K562 (cell line): Measurements from ENCODE around the gene SPINK4. TPM values are rescaled to one million over a fixed set of nuclear protein-coding genes. Genes with fewer than 3 reads are reported as not detected.
A peak's percentile ranks its signal among the peaks of the same experiment; 100 is the strongest.

ENCODE experiments used
- ATAC-seq: fragments of 200-7000 bp; cut with Tn5 transposase; 3 replicates; pipeline ENCODE4 v1.9.1; 2020; ENCODE audit warnings: moderate library complexity
- BruUV-seq: library from RNA; stranded (reverse); fragments of 400-500 nt; replicated peaks from 2 replicates; lab custom pipeline; 2021; lab: Mats Ljungman, UMichigan
- CTCF ChIA-PET: fragments of 300-600 bp; formaldehyde crosslinking; extraction: SDS; loops from one replicate; lab custom pipeline; 2021; ENCODE audit warnings: low intra/inter-chr PET ratio; lab: Yijun Ruan, JAX
- POLR2A ChIA-PET: fragments of 300-600, 350-650 bp; sonication (Branson Sonifier 250); formaldehyde crosslinking; extraction: SDS; loops from one replicate; lab custom pipeline; 2021; ENCODE audit warnings: antibody characterized with exemption, inconsistent platforms; lab: Yijun Ruan, JAX
- DNase-seq, 4 experiments: peaks; one replicate each; pipeline versions ENCODE4 v3.0.0 to v3.0.0-alpha.2; 2011 to 2018; ENCODE audit warnings: low spot score in 3 of 4, mixed read lengths in 3 of 4; ENCODE audit errors: extremely low read depth in 1 of 4
- FAIRE-seq: peaks from 2 replicates; lab custom pipeline; 2011; peaks lifted over from hg19 to GRCh38; lab: Jason Lieb, UNC
- H2AFZ ChIP-seq: 2 replicates; pipeline ENCODE4 v1.6.0; 2011; ENCODE audit warnings: low read depth, low read length, control low read depth, inconsistent platforms
- H3K27ac ChIP-seq: fragments of 200-600 bp; 3 replicates; pipeline ENCODE4 v1.8.0; 2011; ENCODE audit warnings: low read depth, mild to moderate bottlenecking, control low read depth, inconsistent platforms, low read length, moderate library complexity, mixed read lengths; ENCODE audit errors: extremely low read depth
- H3K27me3 ChIP-seq, 2 experiments: fragments of 300-600 bp in 1 of 2; 2 replicates in 1 of 2; 3 replicates in 1 of 2; pipeline versions ENCODE4 v1.6.0 to v1.8.0; 2011; ENCODE audit warnings: inconsistent platforms in 2 of 2, low read length in 2 of 2, mild to moderate bottlenecking in 1 of 2, mixed read lengths in 1 of 2, moderate library complexity in 1 of 2; ENCODE audit not compliant: control insufficient read depth in 2 of 2, insufficient read depth in 2 of 2
- H3K36me3 ChIP-seq: fragments of 300-600 bp; 3 replicates; pipeline ENCODE4 v1.8.0; 2011; ENCODE audit warnings: mild to moderate bottlenecking, low read length, inconsistent platforms; ENCODE audit not compliant: control insufficient read depth, insufficient read depth
- H3K4me1 ChIP-seq, 2 experiments: fragments of 200-600 bp in 1 of 2; replicated peaks in 1 of 2; 2 replicates in 1 of 2; 3 replicates in 1 of 2; pipeline versions ENCODE4 v1.5.1 to v1.8.0; 2011; ENCODE audit warnings: inconsistent platforms in 2 of 2, low read length in 2 of 2, mild to moderate bottlenecking in 1 of 2, mixed read lengths in 1 of 2, moderate library complexity in 1 of 2; ENCODE audit not compliant: control insufficient read depth in 2 of 2, insufficient read depth in 2 of 2
- H3K4me2 ChIP-seq: 2 replicates; pipeline ENCODE4 v1.6.1; 2011; ENCODE audit warnings: low read length, control low read depth, inconsistent platforms, mixed read lengths; ENCODE audit not compliant: insufficient read depth
- H3K4me3 ChIP-seq: fragments of 200-600 bp; sonication (generic), shearing (Covaris generic); 2 replicates; pipeline ENCODE4 v1.5.1; 2016; ENCODE audit warnings: control low read depth, inconsistent platforms
- H3K79me2 ChIP-seq: fragments of 200-600 bp; 3 replicates; pipeline ENCODE4 v1.8.0; 2011; ENCODE audit warnings: low read length, inconsistent platforms; ENCODE audit not compliant: control insufficient read depth, insufficient read depth
- H3K9ac ChIP-seq, 2 experiments: 2 replicates each; pipeline versions ENCODE4 v1.6.0 to v1.6.1; 2011; ENCODE audit warnings: low read depth in 2 of 2, low read length in 2 of 2, control low read depth in 1 of 2, inconsistent platforms in 1 of 2, mild to moderate bottlenecking in 1 of 2, mixed read lengths in 1 of 2; ENCODE audit not compliant: insufficient read depth in 1 of 2
- H3K9me1 ChIP-seq: one replicate; pipeline ENCODE4 v1.6.0; 2011; ENCODE audit warnings: inconsistent platforms, mild to moderate bottlenecking, low read length, moderate library complexity; ENCODE audit not compliant: control insufficient read depth, insufficient read depth
- H3K9me3 ChIP-seq: replicated peaks from 2 replicates; pipeline ENCODE4 v1.5.1; 2011; ENCODE audit warnings: low read depth, low read length, inconsistent platforms; ENCODE audit not compliant: control insufficient read depth, insufficient read depth
- H4K20me1 ChIP-seq: replicated peaks from 2 replicates; pipeline ENCODE4 v1.6.1; 2011; ENCODE audit warnings: low read length, inconsistent platforms, mixed read lengths; ENCODE audit not compliant: control insufficient read depth, insufficient read depth
- FOXA3 ChIP-seq, 2 experiments: fragments of 450-650 bp in 1 of 2; sonication (generic) in 1 of 2; formaldehyde crosslinking; IDR thresholded peaks in 1 of 2; conservative IDR thresholded peaks in 1 of 2; 2 replicates each; pipeline versions ENCODE4 v1.4.0 to v1.8.0; 2020 to 2022; ENCODE audit warnings: mild to moderate bottlenecking in 2 of 2, missing genetic modification reagents in 1 of 2
- IRF2 ChIP-seq: sonication (generic); formaldehyde crosslinking; IDR thresholded peaks from 2 replicates; pipeline ENCODE4 v1.8.1; 2022; ENCODE audit warnings: mild to moderate bottlenecking, missing genetic modification reagents
- KLF13 ChIP-seq: fragments of 450-650 bp; IDR thresholded peaks from 2 replicates; pipeline ENCODE4 v1.6.1; 2016; ENCODE audit warnings: missing genetic modification characterization, low read depth, mild to moderate bottlenecking, missing compliant biosample characterization, moderate library complexity, borderline replicate concordance
- LEF1 ChIP-seq: fragments of 450-650 bp; IDR thresholded peaks from 2 replicates; pipeline ENCODE4 v1.6.1; 2016; ENCODE audit warnings: mild to moderate bottlenecking
- MYBL2 ChIP-seq, 2 experiments: fragments of 450-650 bp in 1 of 2; sonication (generic) in 1 of 2; formaldehyde crosslinking in 1 of 2; IDR thresholded peaks; 2 replicates each; pipeline versions ENCODE4 v1.6.1 to v1.8.1; 2017 to 2022; ENCODE audit warnings: borderline replicate concordance in 1 of 2, inconsistent platforms in 1 of 2, low read depth in 1 of 2, mild to moderate bottlenecking in 1 of 2, missing genetic modification reagents in 1 of 2, moderate library complexity in 1 of 2
- NR2C2 ChIP-seq, 2 experiments: fragments of 200-800 bp in 1 of 2; sonication (Bioruptor generic) in 1 of 2; sonication (generic) in 1 of 2; formaldehyde crosslinking in 1 of 2; IDR thresholded peaks; 2 replicates each; pipeline versions ENCODE4 v1.6.1 to v1.8.0; 2016 to 2022; ENCODE audit warnings: mild to moderate bottlenecking in 1 of 2, missing compliant biosample characterization in 1 of 2, missing genetic modification characterization in 1 of 2, missing genetic modification reagents in 1 of 2
- TEAD4 ChIP-seq, 2 experiments: sonication (generic) in 1 of 2; formaldehyde crosslinking in 1 of 2; IDR thresholded peaks; 2 replicates each; pipeline versions ENCODE4 v1.6.1 to v1.8.0; 2012 to 2022; ENCODE audit warnings: borderline replicate concordance in 1 of 2, inconsistent platforms in 1 of 2, low read length in 1 of 2, mild to moderate bottlenecking in 1 of 2, missing genetic modification reagents in 1 of 2
- ZNF408 ChIP-seq: fragments of 250-450 bp; sonication (Bioruptor Pico); IDR thresholded peaks from 2 replicates; pipeline ENCODE4 v1.4.0; 2020; ENCODE audit warnings: low read depth, mild to moderate bottlenecking, moderate library complexity
- ZNF444 ChIP-seq: fragments of 250-450 bp; sonication (Bioruptor Pico); IDR thresholded peaks from 2 replicates; pipeline ENCODE4 v1.4.0; 2020; ENCODE audit warnings: mild to moderate bottlenecking, moderate library complexity
- WGBS: fragments of 100-300 bp; shearing (Covaris generic); methylation state at CpG from one replicate; pipeline ENCODE4 v1.1.6; 2016; ENCODE audit warnings: low coverage, mixed read lengths; ENCODE audit not compliant: insufficient coverage; ENCODE audit errors: missing lambda C conversion rate; 5-methylcytosine and 5-hydroxymethylcytosine counted together
- in situ Hi-C: fragments of 300-500 bp; cut with MboI; formaldehyde crosslinking; loops from 4 replicates; pipeline ENCODE4 v1.15.0; 2018; ENCODE audit warnings: inconsistent platforms, mixed read lengths
- intact Hi-C: fragments of 100-400 bp; cut with micrococcal nuclease; formaldehyde crosslinking; loops from 2 replicates; pipeline ENCODE4 v1.14.2; 2022
- polyA plus RNA-seq, 8 experiments: library from polyadenylated mRNA; depleted of rRNA in 4 of 8; stranded (reverse) in 5 of 8; unstranded in 3 of 8; fragments of >200 nt; fragmentation: Nextera tagmentation in 2 of 8; fragmentation: Illumina TruSeq in 1 of 8; extraction: Ambion mirVana in 2 of 8; extraction: Trizol in 1 of 8; gene quantifications; 2 replicates each; pipeline versions ENCODE4 v1.2.1 to v1.2.3, GENCODE V29; 2011 to 2014; ENCODE audit warnings: inconsistent platforms in 1 of 8, missing spikeins in 1 of 8
- total RNA-seq, 7 experiments: library from RNA; depleted of rRNA in 6 of 7; stranded (reverse); fragments of >200 nt in 6 of 7; fragmentation: Illumina TruSeq in 2 of 7; extraction: Trizol in 2 of 7; gene quantifications; 2 replicates each; pipeline versions ENCODE4 v1.2.1 to v1.2.3, GENCODE V29; 2011 to 2021; ENCODE audit warnings: low replicate concordance in 1 of 7
- TF ChIP-seq, protein P1 (sequence below): fragments of 450-650 bp; IDR thresholded peaks from 2 replicates; pipeline ENCODE4 v1.6.1; 2016; ENCODE audit warnings: low read depth, mild to moderate bottlenecking, moderate library complexity
- TF ChIP-seq, protein P2 (sequence below): fragments of 250-450 bp; sonication (Bioruptor Pico); IDR thresholded peaks from 2 replicates; pipeline ENCODE4 v1.4.0; 2020; ENCODE audit warnings: mild to moderate bottlenecking
- TF ChIP-seq, protein P3 (sequence below): fragments of 450-650 bp; IDR thresholded peaks from 2 replicates; pipeline ENCODE4 v1.6.1; 2017; ENCODE audit warnings: antibody characterized with exemption, mild to moderate bottlenecking

The SPINK4 gene
- total and polyA plus RNA-seq, 9 of the 15 experiments (the other 6 are each of a cell fraction or from before 2014, with no cell fraction given): 0.74 to 5.5 (median 2.1) TPM; not detected in 2

DNA sequence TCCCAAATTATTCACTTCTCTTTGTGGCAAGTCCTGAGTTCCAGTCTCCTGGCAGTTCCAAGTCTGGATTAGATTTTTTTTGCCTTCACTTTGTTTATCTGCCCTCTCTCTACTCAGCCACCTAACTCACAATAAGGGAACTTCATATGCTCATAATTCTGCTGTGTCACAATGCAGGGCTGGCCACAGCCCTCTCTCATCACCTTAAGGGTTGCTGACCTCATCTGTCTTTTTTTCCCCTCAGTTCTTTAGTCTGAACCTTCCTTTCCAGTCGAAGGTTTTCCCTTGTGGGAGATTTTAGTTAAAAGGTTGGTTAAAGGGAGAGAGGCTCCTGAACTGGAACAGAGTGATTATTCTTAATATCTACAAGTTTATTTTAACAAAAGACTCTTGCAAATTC, 20.4 kb downstream of the SPINK4 start:
- FAIRE-seq (no peak), ATAC-seq (peak; percentile 12; the same call in 2 of the 3 replicates), DNase-seq (peak in 2 of 4 experiments; percentile 37 to 47)
- Histone ChIP-seq H3K9me1 (peaks cover under 1% of the 10 kb centered on the region), H3K9ac (no peak overlapping the region; a peak in 1 of 4 replicates), H3K27me3 (no peaks in the 10 kb centered on the region), H3K4me1 (peaks cover 5 to 12% of the 10 kb centered on the region in 2 experiments; a peak in 3 of 5 replicates), H3K4me2 (no peak overlapping the region), H3K27ac (peak overlapping the region; percentile 49; the same call in 2 of the 3 replicates), H3K36me3 (peaks cover 71% of the 10 kb centered on the region), H3K79me2 (peaks cover 63% of the 10 kb centered on the region), H4K20me1 (no peaks in the 10 kb centered on the region), H3K9me3 (no peaks in the 10 kb centered on the region), H3K4me3 (no peak overlapping the region), H2AFZ (no peak overlapping the region)
- WGBS: 50% methylated on average over 1 of the region's 1 CpG
- in situ Hi-C loops: no loop called here
- CTCF ChIA-PET: no interaction called here
- POLR2A ChIA-PET: no interaction called here
- intact Hi-C loops: no loop called here
- BruUV-seq: no TSS peak
- TF ChIP-seq MYBL2 (IDR thresholded peaks at IDR 0.05; ENCODE audit: low read depth) (no peak), MYBL2 (CRISPR knock-in tag; IDR thresholded peaks at IDR 0.05; ENCODE audit: borderline replicate concordance) (no peak), TEAD4 (IDR thresholded peaks at IDR 0.05; ENCODE audit: low read length) (no peak), TEAD4 (CRISPR knock-in tag; IDR thresholded peaks at IDR 0.05; ENCODE audit: borderline replicate concordance) (no peak), NR2C2 (CRISPR knock-in tag; IDR thresholded peaks at IDR 0.05) (no peak), NR2C2 (tag; IDR thresholded peaks at IDR 0.05) (0 out of 2 replicates have a peak, but pooled peaks have one; percentile 31), LEF1 (no peak), FOXA3 (CRISPR knock-in tag; conservative IDR thresholded peaks at IDR 0.05 in 1 of 2, IDR thresholded peaks at IDR 0.05 in 1 of 2) (no peak), IRF2 (CRISPR knock-in tag) (no peak), ZNF408 (CRISPR knock-in tag) (no peak), KLF13 (no peak), ZNF444 (CRISPR knock-in tag) (no peak)
- TF ChIP-seq, protein P1, sequence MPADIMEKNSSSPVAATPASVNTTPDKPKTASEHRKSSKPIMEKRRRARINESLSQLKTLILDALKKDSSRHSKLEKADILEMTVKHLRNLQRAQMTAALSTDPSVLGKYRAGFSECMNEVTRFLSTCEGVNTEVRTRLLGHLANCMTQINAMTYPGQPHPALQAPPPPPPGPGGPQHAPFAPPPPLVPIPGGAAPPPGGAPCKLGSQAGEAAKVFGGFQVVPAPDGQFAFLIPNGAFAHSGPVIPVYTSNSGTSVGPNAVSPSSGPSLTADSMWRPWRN: no peak
- TF ChIP-seq, protein P2, sequence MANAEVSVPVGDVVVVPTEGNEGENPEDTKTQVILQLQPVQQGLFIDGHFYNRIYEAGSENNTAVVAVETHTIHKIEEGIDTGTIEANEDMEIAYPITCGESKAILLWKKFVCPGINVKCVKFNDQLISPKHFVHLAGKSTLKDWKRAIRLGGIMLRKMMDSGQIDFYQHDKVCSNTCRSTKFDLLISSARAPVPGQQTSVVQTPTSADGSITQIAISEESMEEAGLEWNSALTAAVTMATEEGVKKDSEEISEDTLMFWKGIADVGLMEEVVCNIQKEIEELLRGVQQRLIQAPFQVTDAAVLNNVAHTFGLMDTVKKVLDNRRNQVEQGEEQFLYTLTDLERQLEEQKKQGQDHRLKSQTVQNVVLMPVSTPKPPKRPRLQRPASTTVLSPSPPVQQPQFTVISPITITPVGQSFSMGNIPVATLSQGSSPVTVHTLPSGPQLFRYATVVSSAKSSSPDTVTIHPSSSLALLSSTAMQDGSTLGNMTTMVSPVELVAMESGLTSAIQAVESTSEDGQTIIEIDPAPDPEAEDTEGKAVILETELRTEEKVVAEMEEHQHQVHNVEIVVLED (CRISPR knock-in tag): no peak
- TF ChIP-seq, protein P3, sequence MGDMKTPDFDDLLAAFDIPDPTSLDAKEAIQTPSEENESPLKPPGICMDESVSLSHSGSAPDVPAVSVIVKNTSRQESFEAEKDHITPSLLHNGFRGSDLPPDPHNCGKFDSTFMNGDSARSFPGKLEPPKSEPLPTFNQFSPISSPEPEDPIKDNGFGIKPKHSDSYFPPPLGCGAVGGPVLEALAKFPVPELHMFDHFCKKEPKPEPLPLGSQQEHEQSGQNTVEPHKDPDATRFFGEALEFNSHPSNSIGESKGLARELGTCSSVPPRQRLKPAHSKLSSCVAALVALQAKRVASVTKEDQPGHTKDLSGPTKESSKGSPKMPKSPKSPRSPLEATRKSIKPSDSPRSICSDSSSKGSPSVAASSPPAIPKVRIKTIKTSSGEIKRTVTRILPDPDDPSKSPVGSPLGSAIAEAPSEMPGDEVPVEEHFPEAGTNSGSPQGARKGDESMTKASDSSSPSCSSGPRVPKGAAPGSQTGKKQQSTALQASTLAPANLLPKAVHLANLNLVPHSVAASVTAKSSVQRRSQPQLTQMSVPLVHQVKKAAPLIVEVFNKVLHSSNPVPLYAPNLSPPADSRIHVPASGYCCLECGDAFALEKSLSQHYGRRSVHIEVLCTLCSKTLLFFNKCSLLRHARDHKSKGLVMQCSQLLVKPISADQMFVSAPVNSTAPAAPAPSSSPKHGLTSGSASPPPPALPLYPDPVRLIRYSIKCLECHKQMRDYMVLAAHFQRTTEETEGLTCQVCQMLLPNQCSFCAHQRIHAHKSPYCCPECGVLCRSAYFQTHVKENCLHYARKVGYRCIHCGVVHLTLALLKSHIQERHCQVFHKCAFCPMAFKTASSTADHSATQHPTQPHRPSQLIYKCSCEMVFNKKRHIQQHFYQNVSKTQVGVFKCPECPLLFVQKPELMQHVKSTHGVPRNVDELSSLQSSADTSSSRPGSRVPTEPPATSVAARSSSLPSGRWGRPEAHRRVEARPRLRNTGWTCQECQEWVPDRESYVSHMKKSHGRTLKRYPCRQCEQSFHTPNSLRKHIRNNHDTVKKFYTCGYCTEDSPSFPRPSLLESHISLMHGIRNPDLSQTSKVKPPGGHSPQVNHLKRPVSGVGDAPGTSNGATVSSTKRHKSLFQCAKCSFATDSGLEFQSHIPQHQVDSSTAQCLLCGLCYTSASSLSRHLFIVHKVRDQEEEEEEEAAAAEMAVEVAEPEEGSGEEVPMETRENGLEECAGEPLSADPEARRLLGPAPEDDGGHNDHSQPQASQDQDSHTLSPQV: peak; percentile 7; the same call in 1 of the 2 replicates
